CD14-positive monocyte (primary cell): ENCODE measurements around the gene ZNF790. TPM values are rescaled to one million over a fixed set of nuclear protein-coding genes. Genes with fewer than 3 reads are reported as not detected.
A peak's percentile ranks its signal among the peaks of the same experiment; 100 is the strongest.

Experiments used
- DNase-seq, 3 donors: peaks; one replicate each; pipeline ENCODE4 v3.0.0-alpha.2; 2011 to 2022
- H2AFZ ChIP-seq: 2 replicates; pipeline ENCODE4 v1.6.0; 2012; ENCODE audit warnings: mild to moderate bottlenecking, low read depth, low read length, inconsistent platforms; ENCODE audit not compliant: insufficient read depth, poor library complexity, severe bottlenecking
- H3K27ac ChIP-seq, 2 donors: 1 replicate in 1 of 2; 2 replicates in 1 of 2; pipeline ENCODE4 v1.5.1; 2012 to 2013; ENCODE audit warnings: low read length in 2 of 2, control low read depth in 1 of 2, inconsistent platforms in 1 of 2, low read depth in 1 of 2, mild to moderate bottlenecking in 1 of 2
- H3K27me3 ChIP-seq, 2 donors: one replicate each; pipeline versions ENCODE4 v1.6.0 to v1.6.1; 2011 to 2013; ENCODE audit warnings: low read length in 2 of 2; ENCODE audit not compliant: control insufficient read depth in 2 of 2, insufficient read depth in 2 of 2
- H3K36me3 ChIP-seq, 2 donors: replicated peaks in 1 of 2; 1 replicate in 1 of 2; 2 replicates in 1 of 2; pipeline versions ENCODE4 v1.5.1 to v1.6.1; 2012 to 2013; ENCODE audit warnings: low read length in 2 of 2, control low read depth in 1 of 2, inconsistent platforms in 1 of 2, mild to moderate bottlenecking in 1 of 2; ENCODE audit not compliant: insufficient read depth in 2 of 2, control insufficient read depth in 1 of 2
- H3K4me1 ChIP-seq, 2 donors: 1 replicate in 1 of 2; 2 replicates in 1 of 2; pipeline versions ENCODE4 v1.5.1 to v1.6.1; 2012 to 2013; ENCODE audit warnings: low read length in 2 of 2, control low read depth in 1 of 2, inconsistent platforms in 1 of 2, mild to moderate bottlenecking in 1 of 2, moderate library complexity in 1 of 2; ENCODE audit not compliant: insufficient read depth in 2 of 2, control insufficient read depth in 1 of 2
- H3K4me2 ChIP-seq: replicated peaks from 2 replicates; pipeline ENCODE3; 2012; ENCODE audit warnings: low read length, moderate library complexity, mild to moderate bottlenecking; ENCODE audit not compliant: poor library complexity, severe bottlenecking; ENCODE audit errors: extremely low read depth
- H3K4me3 ChIP-seq, 3 experiments: fragments of 200-600 bp in 1 of 3; sonication (generic) in 1 of 3; replicated peaks in 1 of 3; 1 replicate in 2 of 3; 2 replicates in 1 of 3; pipeline ENCODE4 v1.5.1; 2011 to 2013; ENCODE audit warnings: low read length in 3 of 3, mild to moderate bottlenecking in 3 of 3, control low read depth in 2 of 3, low read depth in 2 of 3, inconsistent platforms in 1 of 3, moderate library complexity in 1 of 3
- H3K79me2 ChIP-seq: 2 replicates; pipeline ENCODE4 v1.6.0; 2012; ENCODE audit warnings: mild to moderate bottlenecking, control low read depth, inconsistent platforms, low read length, moderate library complexity; ENCODE audit not compliant: insufficient read depth
- H3K9ac ChIP-seq: 2 replicates; pipeline ENCODE4 v1.6.0; 2017; ENCODE audit warnings: low read length, mild to moderate bottlenecking; ENCODE audit not compliant: insufficient read depth, poor library complexity, severe bottlenecking
- H3K9me3 ChIP-seq, 2 donors: replicated peaks in 1 of 2; 1 replicate in 1 of 2; 2 replicates in 1 of 2; pipeline versions ENCODE4 v1.5.1 to v1.6.1; 2012 to 2013; ENCODE audit warnings: low read length in 2 of 2, control low read depth in 1 of 2; ENCODE audit not compliant: control insufficient read depth in 1 of 2, insufficient read depth in 1 of 2
- H4K20me1 ChIP-seq: 2 replicates; pipeline ENCODE4 v1.6.0; 2012; ENCODE audit warnings: mild to moderate bottlenecking, low read length, control low read depth, moderate library complexity; ENCODE audit not compliant: insufficient read depth
- H3K27ac Mint-ChIP-seq, 7 donors: one replicate each; pipeline ENCODE4 v1.8.0; 2020; ENCODE audit warnings: mild to moderate bottlenecking in 7 of 7, mixed read lengths in 7 of 7, moderate library complexity in 6 of 7, inconsistent platforms in 2 of 7
- H3K27me3 Mint-ChIP-seq, 3 donors: one replicate each; pipeline ENCODE4 v1.8.0; 2021 to 2022; ENCODE audit warnings: low read depth in 3 of 3, mild to moderate bottlenecking in 3 of 3, mixed read lengths in 3 of 3, moderate library complexity in 3 of 3, inconsistent platforms in 1 of 3
- H3K36me3 Mint-ChIP-seq, 2 donors: one replicate each; pipeline ENCODE4 v1.8.0; 2020; ENCODE audit warnings: mixed read lengths in 2 of 2, inconsistent platforms in 1 of 2, mild to moderate bottlenecking in 1 of 2
- H3K4me1 Mint-ChIP-seq: one replicate; pipeline ENCODE4 v1.8.0; 2020; ENCODE audit warnings: mild to moderate bottlenecking, mixed read lengths
- H3K4me3 Mint-ChIP-seq, 2 donors: one replicate each; pipeline ENCODE4 v1.8.0; 2020; ENCODE audit warnings: mild to moderate bottlenecking in 2 of 2, mixed read lengths in 2 of 2, moderate library complexity in 1 of 2
- H3K9me3 Mint-ChIP-seq, 7 donors: one replicate each; pipeline ENCODE4 v1.8.0; 2020 to 2022; ENCODE audit warnings: mixed read lengths in 7 of 7, mild to moderate bottlenecking in 6 of 7, moderate library complexity in 6 of 7, inconsistent platforms in 2 of 7
- WGBS: methylation state at CpG from one replicate; pipeline ENCODE4 v1.1.5; 2013; ENCODE audit warnings: missing lambda C conversion rate; ENCODE audit not compliant: insufficient coverage; 5-methylcytosine and 5-hydroxymethylcytosine counted together
- intact Hi-C, 2 donors: fragments of 100-400 bp; cut with micrococcal nuclease; formaldehyde crosslinking; loops; one replicate each; pipeline versions ENCODE4 v1.15.0 to v1.15.1; 2023
- polyA plus RNA-seq, 3 donors: library from polyadenylated mRNA; depleted of rRNA in 1 of 3; unstranded in 2 of 3; stranded (reverse) in 1 of 3; fragments of 300-500 nt in 2 of 3; fragments of >200 nt in 1 of 3; fragmentation: Illumina TruSeq in 2 of 3; gene quantifications; 1 replicate in 2 of 3; 2 replicates in 1 of 3; pipeline ENCODE4 v1.2.3, GENCODE V29; 2012 to 2021
- TF ChIP-seq, protein P1 (sequence below): fragments of 200-600 bp; IDR thresholded peaks from one replicate; pipeline ENCODE4 v1.8.0; 2022; ENCODE audit warnings: antibody characterized with exemption, mild to moderate bottlenecking

The ZNF790 gene
- polyA plus RNA-seq, 3 donors, result 0.35 to 2.7 (median 2.3) TPM

DNA sequence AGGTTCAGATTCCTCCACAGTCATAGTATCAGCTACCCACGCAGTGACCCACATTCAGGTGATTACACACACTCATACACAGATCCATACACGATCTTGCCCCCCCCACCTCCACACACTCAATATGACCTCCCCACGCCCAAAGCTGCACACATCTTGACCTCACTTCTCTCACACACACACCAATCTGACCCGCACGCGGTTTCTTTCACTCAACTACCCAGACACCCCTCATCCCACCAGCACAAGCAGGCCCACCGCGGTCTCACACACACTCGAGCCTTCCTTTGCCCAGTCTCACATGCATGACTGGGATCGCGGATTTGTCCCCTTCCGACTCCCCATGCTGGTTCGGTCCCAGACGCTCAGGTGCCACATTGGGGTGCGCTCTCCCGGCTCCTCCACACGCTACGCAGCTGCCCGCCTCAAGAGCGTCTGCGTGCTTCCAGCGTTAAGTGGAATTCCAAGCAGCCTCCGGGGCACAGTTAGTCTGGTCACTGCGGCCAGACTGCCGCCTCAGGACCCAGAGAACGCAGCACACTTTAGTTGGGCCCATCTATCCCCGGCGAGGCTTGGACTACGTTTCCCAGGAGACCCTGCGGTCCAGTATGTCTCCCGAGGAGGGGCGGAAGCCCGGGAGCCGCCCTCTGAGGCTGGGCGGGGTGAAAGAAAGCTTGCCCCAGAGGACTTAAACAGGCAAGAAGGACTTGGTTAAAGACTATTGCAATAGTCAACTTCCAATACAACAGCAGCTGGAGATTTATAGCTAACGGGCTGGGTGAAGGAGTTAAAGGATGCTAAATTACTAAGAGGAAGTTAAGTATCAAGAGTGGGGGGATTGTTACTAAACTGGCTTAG lies 11.7 kb upstream of the ZNF790 start:
- H3K27me3 ChIP-seq, result no peaks in the 10 kb centered on the region
- peak overlapping the region; percentile 63 to 86 for H3K27ac ChIP-seq
- intact Hi-C loops, result loop anchor here (2.0 to 10.0 kb wide), 10 partner anchors 65 to 615 kb away; partner anchors contain the start of genes ZNF567 (in 2 of the 2), ZNF585A (in 2 of the 2), ZNF850 (in 2 of the 2) and ZFP14 (in 1 of the 2)
- H3K4me1 Mint-ChIP-seq, result peaks cover 2% of the 10 kb centered on the region
- peaks cover 25 to 57% (median 53%) of the 10 kb centered on the region in 7 donors for H3K9me3 Mint-ChIP-seq
- peak; percentile 75 to 81 (median 81) for DNase-seq
- H4K20me1 ChIP-seq, result no peaks in the 10 kb centered on the region
- H2AFZ ChIP-seq, result peak overlapping the region; percentile 99
- under 1% methylated on average over 34 of the region's 36 CpGs for WGBS
- H3K4me3 ChIP-seq, result peak overlapping the region; percentile 67 to 98 (median 86)
- H3K27me3 Mint-ChIP-seq, result peaks cover 0 to 3% (median 3%) of the 10 kb centered on the region in 3 donors
- no peak overlapping the region for H3K4me3 Mint-ChIP-seq
- H3K9me3 ChIP-seq, result peaks cover 38 to 54% of the 10 kb centered on the region in 2 donors
- no peak overlapping the region for H3K27ac Mint-ChIP-seq
- peaks cover 23 to 39% of the 10 kb centered on the region in 2 donors for H3K36me3 Mint-ChIP-seq
- TF ChIP-seq, protein P1, sequence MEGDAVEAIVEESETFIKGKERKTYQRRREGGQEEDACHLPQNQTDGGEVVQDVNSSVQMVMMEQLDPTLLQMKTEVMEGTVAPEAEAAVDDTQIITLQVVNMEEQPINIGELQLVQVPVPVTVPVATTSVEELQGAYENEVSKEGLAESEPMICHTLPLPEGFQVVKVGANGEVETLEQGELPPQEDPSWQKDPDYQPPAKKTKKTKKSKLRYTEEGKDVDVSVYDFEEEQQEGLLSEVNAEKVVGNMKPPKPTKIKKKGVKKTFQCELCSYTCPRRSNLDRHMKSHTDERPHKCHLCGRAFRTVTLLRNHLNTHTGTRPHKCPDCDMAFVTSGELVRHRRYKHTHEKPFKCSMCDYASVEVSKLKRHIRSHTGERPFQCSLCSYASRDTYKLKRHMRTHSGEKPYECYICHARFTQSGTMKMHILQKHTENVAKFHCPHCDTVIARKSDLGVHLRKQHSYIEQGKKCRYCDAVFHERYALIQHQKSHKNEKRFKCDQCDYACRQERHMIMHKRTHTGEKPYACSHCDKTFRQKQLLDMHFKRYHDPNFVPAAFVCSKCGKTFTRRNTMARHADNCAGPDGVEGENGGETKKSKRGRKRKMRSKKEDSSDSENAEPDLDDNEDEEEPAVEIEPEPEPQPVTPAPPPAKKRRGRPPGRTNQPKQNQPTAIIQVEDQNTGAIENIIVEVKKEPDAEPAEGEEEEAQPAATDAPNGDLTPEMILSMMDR, result no peak
- H3K79me2 ChIP-seq, result peaks cover 10% of the 10 kb centered on the region
- H3K36me3 ChIP-seq, result peaks cover 0 to 16% of the 10 kb centered on the region in 2 donors
- peak overlapping the region; percentile 86 for H3K4me2 ChIP-seq
- H3K4me1 ChIP-seq, result peaks cover 16 to 31% of the 10 kb centered on the region in 2 donors
- peak overlapping the region; percentile 81 for H3K9ac ChIP-seq

DNA sequence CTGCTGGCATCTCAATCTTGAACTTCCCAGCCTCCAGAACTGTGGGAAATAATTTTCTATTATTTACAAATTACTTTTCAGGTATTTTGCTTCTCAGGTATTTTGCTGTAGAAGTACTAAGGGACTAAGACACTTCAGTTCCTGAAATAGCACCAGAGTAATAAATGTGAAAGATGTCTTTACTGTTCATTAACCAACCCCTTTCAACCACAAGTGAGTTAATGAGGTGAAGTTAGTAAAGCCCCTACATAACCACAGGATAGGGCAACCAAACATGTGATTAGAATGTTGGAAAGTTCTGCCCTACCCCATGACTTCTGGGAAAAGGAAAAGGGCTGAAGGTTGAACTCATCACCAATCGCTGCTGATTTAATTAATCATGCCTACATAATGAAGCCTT lies 9.8 kb upstream of the ZNF790 start:
- Mint-ChIP-seq H3K4me3 (no peak overlapping the region), H3K9me3 (peaks cover 20 to 59% (median 53%) of the 10 kb centered on the region in 7 donors), H3K36me3 (peaks cover 19 to 35% of the 10 kb centered on the region in 2 donors), H3K27me3 (peaks cover 0 to 3% (median 3%) of the 10 kb centered on the region in 3 donors), H3K4me1 (peaks cover 2% of the 10 kb centered on the region), H3K27ac (no peak overlapping the region)
- intact Hi-C loops, result no loop called here
- TF ChIP-seq, protein P1, result no peak
- peaks cover 47 to 54% of the 10 kb centered on the region in 2 donors for H3K9me3 ChIP-seq
- peak overlapping the region in 1 of 3 experiments; percentile 5 for H3K4me3 ChIP-seq
- H3K36me3 ChIP-seq, result no peaks in the 10 kb centered on the region
- no peak overlapping the region for H3K4me2 ChIP-seq
- H2AFZ ChIP-seq, result no peak overlapping the region
- no CpG with 5 or more reads among the region's 1 CpG for WGBS
- no peak for DNase-seq
- no peak overlapping the region for H3K27ac ChIP-seq
- H3K4me1 ChIP-seq, result peaks cover 16 to 31% of the 10 kb centered on the region in 2 donors
- H3K27me3 ChIP-seq, result no peaks in the 10 kb centered on the region
- peaks cover 10% of the 10 kb centered on the region for H3K79me2 ChIP-seq
- H4K20me1 ChIP-seq, result no peaks in the 10 kb centered on the region
- H3K9ac ChIP-seq, result no peak overlapping the region
